ENCODE data around the gene C22orf42.
"Not testable (repeated sequence)": the region's sequence is repeated elsewhere in the genome, so short reads cannot be mapped to it uniquely, and the experiment has no call there.

Gene C22orf42

DNA sequence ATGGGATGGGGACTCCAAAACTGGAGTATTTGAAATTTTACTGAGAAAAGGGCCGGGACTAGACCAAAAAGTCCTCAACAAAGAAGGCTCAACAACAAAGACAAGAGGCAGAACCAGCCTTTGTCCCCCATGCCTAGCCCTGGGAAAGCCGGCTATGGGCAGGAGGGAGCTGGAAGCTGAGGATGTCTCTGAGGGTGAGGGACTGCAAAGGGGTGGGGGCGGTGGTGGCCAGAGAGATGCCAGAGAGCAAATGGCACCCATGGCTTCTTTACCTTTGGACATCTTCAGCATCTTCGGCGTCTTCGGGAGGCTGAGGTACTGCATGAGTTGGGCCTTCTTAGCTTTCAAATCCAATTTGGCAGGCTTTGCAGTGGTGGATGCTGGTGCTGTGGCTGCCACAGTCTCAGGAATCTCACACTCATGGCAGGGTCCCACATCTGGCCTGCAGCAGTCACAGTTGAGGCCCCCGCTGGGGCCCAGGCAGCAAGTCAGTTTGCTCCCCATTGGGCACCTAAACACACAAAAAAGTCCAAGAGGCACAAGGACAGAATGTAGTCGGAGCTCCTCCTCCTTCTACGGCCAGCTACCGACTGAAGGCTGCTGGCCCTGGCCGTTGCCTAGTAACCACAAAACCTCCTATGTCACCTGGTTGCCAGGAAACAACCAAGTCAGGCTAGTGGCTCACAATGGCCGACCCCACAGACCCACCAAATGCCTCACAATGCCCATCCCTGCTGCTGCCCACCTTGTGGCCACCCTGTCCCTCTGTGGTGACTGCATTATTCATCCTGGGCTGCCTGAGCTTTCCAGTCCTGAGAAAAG, at the start of gene C22orf42:
Gene C22orf42 (minus strand): TSS at position 592 of the 822 bp plus-strand sequence. CDS start 88 bp downstream, at position 504.
- DNase-seq: no peak

GRCh38 chr22:32208681-32209080, 49.6 kb upstream of the C22orf42 start:
- no peak for DNase-seq

DNA sequence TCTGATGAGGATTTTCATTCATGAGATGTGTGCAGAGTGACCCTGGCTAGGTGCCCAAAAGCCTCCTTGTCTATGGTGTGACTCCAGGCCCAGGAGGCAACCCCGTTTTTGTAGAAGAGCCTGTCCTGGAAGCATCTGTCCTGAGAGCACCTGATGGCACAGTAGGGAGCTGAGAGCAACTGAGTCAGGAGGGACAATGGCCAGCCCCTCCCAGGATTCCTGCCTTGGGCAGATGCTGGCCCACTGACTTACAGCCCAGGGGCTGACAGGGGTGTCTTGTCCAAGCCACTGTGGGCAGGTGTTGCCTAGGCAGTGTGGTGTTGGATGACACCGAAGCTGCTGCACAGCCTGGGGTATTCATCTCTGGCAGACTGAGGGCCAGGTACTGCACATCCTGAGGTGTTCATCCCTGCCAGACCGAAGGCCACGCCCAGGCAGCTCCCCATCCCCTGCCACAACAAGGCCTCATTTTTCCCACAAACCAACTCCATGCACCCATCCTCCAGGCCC, 48.9 kb upstream of the C22orf42 start:
- no peak for DNase-seq

- peak; percentile 40 for DNase-seq
Measured at GRCh38 chr22:32206774-32207758, 48.0 kb upstream of the C22orf42 start.

DNA sequence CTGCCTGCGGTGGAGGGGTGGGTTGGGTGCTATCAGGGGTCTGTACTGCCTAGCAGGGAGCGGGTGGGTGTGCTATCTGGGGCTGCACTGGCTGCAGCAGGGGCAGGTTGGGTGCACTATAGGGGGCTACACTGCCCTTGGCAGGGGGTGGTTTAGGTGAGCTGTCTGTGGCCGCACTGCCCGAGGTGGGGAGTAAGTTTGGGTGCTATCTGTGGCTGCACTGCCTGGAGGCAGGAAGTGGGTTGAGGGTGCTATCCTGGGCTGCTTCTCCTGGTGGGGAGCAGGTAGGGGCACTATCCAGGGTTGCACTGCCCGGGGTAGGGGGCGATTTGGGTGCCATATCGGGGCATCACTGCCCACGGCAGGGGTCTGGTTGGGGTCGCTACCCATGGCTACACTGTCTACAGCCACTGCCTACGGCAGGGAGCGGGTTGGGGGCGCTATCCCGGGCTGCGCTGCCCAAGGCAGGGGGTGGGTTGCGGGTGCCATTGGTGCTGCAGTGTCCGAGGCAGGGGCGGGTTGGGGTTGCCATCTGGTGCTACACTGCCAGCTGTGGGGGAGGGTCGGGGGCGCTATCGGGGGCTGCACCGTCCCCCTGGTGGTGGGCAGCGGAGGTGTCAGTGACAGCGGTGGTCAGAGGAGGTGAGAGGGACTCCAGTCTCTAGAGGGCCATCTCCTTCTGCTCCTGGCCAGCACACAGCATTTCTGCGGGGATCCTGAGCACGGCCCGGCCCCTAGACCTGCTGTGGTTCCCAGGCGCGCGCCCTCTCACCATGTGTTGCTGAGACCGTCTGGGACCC, 47.1 kb upstream of the C22orf42 start:
- DNase-seq: no peak

- peak; percentile 48 for DNase-seq
Measured at GRCh38 chr22:32204856-32205722, 46.0 kb upstream of the C22orf42 start, which contains the start of gene RFPL2. RFPL2 (minus strand) TSS chr22:32205073; CDS start chr22:32202451, 2,622 bp downstream.

DNA sequence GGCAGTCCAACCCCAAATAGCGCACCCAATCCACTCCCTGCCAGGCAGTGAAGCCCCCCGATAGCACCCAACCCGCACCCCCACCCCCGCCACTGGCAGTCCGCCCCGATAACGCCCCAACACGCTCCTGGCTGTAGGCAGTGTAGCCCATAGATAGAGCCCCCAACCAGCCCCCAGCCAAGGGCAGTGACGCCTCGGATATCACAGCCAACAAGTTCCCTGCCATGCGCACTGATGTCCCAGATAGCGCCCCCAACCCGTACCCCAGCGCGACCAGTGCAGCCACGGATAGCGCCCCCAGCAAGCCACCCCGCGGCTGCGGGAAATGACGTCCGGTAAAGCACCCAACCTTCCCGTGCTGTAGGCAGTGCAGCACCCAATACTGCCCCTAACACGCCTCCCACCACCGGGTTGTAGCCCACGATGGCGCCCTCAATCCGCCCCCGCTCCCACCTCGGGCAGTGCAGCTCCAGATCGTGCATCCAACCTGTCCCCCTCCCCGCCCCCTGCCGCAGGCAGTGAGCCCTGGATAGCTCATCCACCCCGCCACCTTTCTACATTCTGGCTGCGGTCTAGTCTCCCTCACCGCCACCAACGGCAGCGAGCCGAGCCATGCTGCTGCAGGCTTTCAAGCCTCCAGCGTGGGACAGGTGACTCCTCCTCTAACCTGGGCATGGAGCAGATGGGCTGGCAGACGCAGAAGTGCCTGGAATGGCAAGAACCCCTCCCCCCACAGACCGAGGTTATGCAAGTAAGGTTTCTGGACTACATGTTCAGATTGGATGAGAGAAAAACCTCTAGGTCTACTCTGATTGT, 45.1 kb upstream of the C22orf42 start:
- peak; percentile 9 for DNase-seq

DNA sequence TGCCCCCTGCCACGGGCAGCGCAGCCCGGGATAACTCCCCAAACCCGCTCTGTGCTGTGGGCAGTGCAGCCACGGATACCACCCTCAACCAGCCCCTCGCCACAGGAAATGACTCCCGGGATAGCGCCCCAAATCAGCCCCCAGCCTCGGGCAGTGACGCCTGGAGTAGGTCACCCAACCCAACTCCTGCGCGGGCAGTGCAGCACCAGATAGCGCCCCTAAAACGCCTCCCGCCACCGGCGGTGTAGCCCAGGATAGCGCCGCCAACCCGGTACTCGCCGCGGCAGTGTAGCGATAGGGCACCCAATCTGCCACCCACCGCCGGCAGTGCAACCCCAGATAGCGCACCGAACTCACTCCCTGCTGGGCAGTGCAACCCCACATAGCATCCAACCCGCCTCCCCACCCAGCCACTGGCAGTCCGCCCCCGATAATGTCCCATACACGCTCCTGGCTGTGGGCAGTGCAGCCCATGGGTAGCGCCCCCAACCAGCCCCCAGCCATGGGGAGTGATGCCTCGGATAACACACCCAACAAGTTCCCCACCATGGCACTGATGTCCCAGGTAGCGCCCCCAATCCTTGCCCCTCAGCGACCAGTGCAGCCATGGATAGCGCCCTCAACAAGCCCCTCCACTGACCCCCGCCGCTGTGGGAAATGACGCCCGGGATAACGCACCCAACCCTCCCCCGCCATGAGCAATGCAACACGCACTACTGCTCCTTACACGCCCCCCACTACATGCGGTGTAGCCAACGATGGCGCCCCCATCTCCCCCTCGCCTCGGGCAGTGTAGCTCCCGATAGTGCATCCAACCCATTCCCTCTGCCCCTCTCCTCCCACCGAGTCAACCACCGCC, 44.3 kb upstream of the C22orf42 start:
- DNase-seq: no peak

- DNase-seq: peak; percentile 41
Measured at GRCh38 chr22:32202539-32203180, 43.6 kb upstream of the C22orf42 start.

- DNase-seq: no peak
Measured at GRCh38 chr22:32202161-32202538, 43.0 kb upstream of the C22orf42 start.

DNA sequence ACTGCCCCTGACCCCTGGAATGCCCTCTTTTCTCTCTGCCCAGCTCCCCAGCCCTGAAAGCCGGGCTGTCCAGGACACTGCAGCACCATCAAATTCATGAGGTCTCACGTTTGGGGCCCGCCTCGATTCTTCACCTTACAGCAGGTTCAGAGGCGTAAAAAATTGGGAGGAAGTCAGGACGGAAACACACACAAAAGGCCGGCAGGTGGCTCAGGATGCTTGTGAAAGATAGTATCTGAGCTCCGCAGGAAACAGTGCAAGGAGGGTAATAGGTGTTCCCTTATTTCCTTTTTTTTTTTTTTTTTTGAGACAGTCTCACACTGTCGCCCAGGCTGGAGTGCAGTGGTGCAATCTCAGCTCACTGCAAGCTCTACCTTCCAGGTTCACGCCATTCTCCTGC, 41.6 kb upstream of the C22orf42 start:
- peak; percentile 35 for DNase-seq

DNA sequence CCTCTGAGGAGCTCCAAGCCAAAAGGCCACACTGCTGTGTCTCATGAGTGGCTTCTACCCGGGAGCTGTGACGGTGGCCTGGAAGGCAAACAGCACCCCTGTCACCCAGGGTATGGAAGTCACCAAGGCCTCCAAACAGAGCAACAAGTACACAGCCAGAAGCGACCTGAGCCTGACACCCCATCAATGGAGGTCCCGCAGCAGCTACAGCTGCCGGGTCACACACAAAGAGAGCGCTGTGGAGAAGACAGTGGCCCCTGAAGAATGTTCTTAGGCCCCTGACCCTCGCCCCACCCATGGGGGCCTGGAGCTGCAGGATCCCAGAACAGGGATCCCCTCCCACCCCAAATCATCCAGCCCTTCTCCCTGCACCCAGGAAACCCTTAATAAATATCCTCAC, 40.9 kb upstream of the C22orf42 start:
- no peak for DNase-seq

DNA sequence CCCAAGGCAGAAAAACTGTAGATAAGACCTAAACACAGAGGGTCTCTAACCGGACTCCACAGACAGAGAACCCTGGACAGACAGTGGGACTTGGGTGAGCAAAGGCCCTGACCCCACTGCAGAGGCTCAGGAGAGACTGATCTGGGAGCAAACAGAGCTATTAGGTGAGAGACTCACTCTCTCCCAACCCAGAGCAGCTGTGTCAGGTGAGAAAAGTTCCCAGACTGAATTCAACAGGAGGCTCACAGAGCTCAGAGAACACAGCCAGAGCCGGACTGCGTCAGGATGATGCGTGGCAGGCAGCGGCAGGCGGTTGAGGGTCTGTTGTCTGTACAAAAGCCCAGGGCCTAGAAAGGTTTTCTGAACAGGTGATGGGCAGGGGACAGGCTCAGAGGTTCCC, 40.2 kb upstream of the C22orf42 start:
- DNase-seq: no peak

DNA sequence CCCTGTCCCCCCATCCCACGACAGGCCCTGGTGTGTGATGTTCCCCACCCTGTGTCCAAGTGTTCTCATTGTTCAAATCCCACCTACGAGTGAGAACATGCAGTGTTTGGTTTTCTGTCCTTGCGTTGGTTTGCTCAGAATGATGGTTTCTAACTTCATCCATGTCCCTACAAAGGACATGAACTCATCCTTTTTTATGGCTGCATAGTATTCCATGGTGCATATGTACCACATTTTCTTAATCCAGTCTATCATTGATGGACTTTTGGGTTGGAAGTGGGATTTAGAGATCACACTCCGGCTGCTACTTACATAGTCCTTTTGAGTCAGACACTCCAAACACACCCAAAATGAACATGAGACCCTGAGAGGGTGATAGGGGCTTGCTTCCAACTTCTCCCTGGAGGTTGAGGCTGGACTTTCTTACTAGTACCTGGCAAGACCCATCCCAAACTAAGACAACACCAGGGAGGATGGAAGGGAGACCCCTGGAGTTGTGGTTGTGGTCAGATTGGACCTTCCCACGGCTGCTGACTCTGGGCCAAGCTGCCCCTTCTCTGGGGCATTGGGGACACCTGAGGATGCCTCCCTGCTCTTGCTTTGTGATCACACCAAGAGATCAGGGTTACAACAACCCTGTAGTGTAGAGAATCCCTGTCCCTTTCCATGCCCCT, 38.6 kb upstream of the C22orf42 start:
- not testable (repeated sequence) for DNase-seq

GRCh38 chr22:32195900-32196299, 36.8 kb upstream of the C22orf42 start:
- DNase-seq: not testable (repeated sequence)

- not testable (repeated sequence) for DNase-seq
Measured at GRCh38 chr22:32193346-32193745, 34.2 kb upstream of the C22orf42 start.

DNA sequence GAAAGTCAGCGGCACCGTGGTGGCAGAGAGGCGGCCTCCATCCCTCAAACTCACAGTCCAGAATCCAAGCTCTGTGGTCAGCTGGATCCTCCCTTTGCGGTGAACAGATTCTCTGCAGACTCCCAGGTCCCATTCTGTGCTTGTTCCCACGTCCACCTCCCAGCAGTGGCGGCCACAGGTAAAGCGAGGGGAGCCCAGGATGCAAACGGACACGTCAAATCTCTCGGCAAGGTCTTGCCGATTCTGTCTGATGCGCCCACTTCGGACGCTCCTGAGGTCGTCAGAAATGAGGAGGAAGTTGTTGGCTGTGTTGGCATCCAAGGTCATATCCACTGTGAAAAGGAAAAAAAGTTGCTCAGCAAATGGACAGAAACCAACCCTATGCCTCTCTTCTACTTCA, 31.9 kb upstream of the C22orf42 start:
- not testable (repeated sequence) for DNase-seq

DNA sequence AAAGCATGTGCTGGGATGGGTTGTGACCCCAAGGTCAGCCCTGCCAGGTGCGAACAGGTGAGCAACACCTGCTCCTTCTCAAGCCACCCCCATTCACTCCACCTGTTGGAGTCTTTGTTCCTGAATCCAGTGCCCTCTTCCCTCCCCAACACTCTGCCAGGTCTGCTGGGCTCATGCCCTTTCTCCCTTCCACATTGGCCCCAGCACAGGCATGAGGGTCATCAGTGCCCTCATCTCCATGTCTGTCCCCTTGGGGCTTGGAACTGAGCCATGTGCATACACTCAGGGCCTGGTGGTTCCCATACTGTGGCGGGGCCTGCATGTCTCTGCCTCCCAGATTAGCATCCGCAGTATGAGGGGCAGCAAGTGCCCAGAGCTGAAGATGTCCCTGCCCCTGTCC, 26.7 kb upstream of the C22orf42 start:
- DNase-seq: no peak

Measured in CD4-positive, alpha-beta T cell treated with Interleukin-4 for 4 hours (primary cell).